ENCODE measurements around the gene CBR3.

DNA sequence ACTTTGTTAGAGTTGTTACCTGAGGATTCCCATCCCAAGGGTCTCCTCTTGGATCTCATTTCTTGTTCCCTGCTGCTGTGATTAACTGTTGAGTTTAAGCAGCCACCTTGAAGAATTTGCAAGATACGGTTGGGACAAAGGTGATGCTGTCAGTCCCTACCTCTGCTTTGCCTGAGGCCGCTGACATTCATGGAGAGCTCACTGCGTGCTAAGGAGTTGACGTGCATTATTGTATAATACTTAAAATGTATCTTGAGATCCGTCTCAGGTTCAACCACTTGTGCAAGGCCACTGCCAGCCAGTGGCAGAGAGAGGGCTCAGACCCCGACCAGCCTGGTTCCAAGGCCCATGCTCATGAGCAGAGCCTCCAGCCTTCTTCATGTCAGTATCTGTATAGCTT lies 35.9 kb downstream of the CBR3 start:
- TF ChIP-seq CTCF (IDR thresholded peaks at IDR 0.05) (no peak), POLR2A (IDR thresholded peaks at IDR 0.05) (no peak)

Measured in right lobe of liver (tissue), 4 donors.